HFFc6 (cell line): ENCODE results near the gene COMP. TPM values are rescaled to one million over a fixed set of nuclear protein-coding genes. Genes with fewer than 3 reads are reported as not detected.
A peak's percentile ranks its signal among the peaks of the same experiment; 100 is the strongest.

ENCODE experiments used
- DNase-seq: peaks from one replicate; pipeline ENCODE4 v3.0.0-alpha.2; 2018
- H3K27ac Mint-ChIP-seq: 2 replicates; pipeline ENCODE4 v1.8.0; 2020; ENCODE audit warnings: mild to moderate bottlenecking, mixed read lengths
- H3K27me3 Mint-ChIP-seq: 2 replicates; pipeline ENCODE4 v1.8.0; 2021; ENCODE audit warnings: mild to moderate bottlenecking, moderate library complexity, mixed read lengths; ENCODE audit not compliant: insufficient read depth
- H3K36me3 Mint-ChIP-seq: 2 replicates; pipeline ENCODE4 v1.8.0; 2021; ENCODE audit warnings: low read depth, mixed read lengths
- H3K4me1 Mint-ChIP-seq: 2 replicates; pipeline ENCODE4 v1.8.0; 2020; ENCODE audit warnings: low read depth, mixed read lengths
- H3K4me3 Mint-ChIP-seq: 2 replicates; pipeline ENCODE4 v1.8.0; 2020; ENCODE audit warnings: mild to moderate bottlenecking, moderate library complexity, mixed read lengths
- H3K9me3 Mint-ChIP-seq: 2 replicates; pipeline ENCODE4 v1.8.0; 2020; ENCODE audit warnings: mild to moderate bottlenecking, mixed read lengths
- CTCF ChIP-seq: fragments of 200-600 bp; sonication (generic); IDR thresholded peaks from 2 replicates; pipeline ENCODE4 v1.5.0; 2021; ENCODE audit warnings: antibody characterized with exemption, mild to moderate bottlenecking
- long read RNA-seq: library from polyadenylated mRNA; unstranded; transcript quantifications from one replicate; pipeline ENCODE4 v2.0.0, GENCODE V29; 2019
- total RNA-seq, 6 experiments: library from RNA; stranded (reverse); fragmentation: NEBNext Ultra II Directional; extraction: Animal tissue kit (Norgen Biotek cat#: 25700); gene quantifications; 2 replicates in 1 of 6; 3 replicates in 5 of 6; pipeline ENCODE4 v1.2.3, GENCODE V29; 2021

Gene COMP
- total RNA-seq, result 1 to 10 TPM in 3 of 6 experiments, under 1 TPM in 3; 0.67 to 6.1 (median 0.98) TPM
- long read RNA-seq, transcript COMP-201 (19 exons, 2,461 nt), result major isoform, 11 of 13 reads
- long read RNA-seq, partial matches to known transcripts, result 1 of 13 reads
- long read RNA-seq, other reads (novel, unspliced or antisense), result 0 of 13 reads

- Mint-ChIP-seq H3K27me3 (peaks cover 41% of the 10 kb centered on the region), H3K27ac (no peak within 1 kb of the TSS), H3K9me3 (no peaks in the 10 kb centered on the region), H3K4me1 (peaks cover 12% of the 10 kb centered on the region), H3K36me3 (no peaks in the 10 kb centered on the region), H3K4me3 (peak within 1 kb of the TSS; percentile 79)
- no peak for TF ChIP-seq CTCF
- DNase-seq, result no peak
Measured at GRCh38 chr19:18790566-18791314, at the start of gene COMP. TSS of gene COMP (minus strand) at chr19:18791305. CDS start at chr19:18791269, 36 bp downstream.

GRCh38 chr19:18840288-18841267 is 49.5 kb upstream of the COMP start:
- no peak for DNase-seq
- Mint-ChIP-seq H3K4me1 (peaks cover 79% of the 10 kb centered on the region), H3K27me3 (no peaks in the 10 kb centered on the region; the same call in 1 of the 2 replicates), H3K36me3 (0 out of 2 replicates have a peak, but pooled peaks cover 3% of the 10 kb centered on the region), H3K9me3 (no peaks in the 10 kb centered on the region), H3K4me3 (no peak overlapping the region), H3K27ac (peak overlapping the region; percentile 57; the same call in 1 of the 2 replicates)
- TF ChIP-seq CTCF, result no peak

GRCh38 chr19:18839465-18840287 is 48.6 kb upstream of the COMP start:
- Mint-ChIP-seq H3K4me1 (peaks cover 81% of the 10 kb centered on the region), H3K4me3 (no peak overlapping the region; the same call in 1 of the 2 replicates), H3K27me3 (no peaks in the 10 kb centered on the region; the same call in 1 of the 2 replicates), H3K9me3 (no peaks in the 10 kb centered on the region), H3K36me3 (peaks cover 9% of the 10 kb centered on the region), H3K27ac (peak overlapping the region; percentile 57; the same call in 1 of the 2 replicates)
- DNase-seq, result no peak
- no peak for TF ChIP-seq CTCF

- DNase-seq, result no peak
- Mint-ChIP-seq H3K4me3 (peak overlapping the region; percentile 98), H3K36me3 (peaks cover 28% of the 10 kb centered on the region), H3K9me3 (no peaks in the 10 kb centered on the region), H3K27me3 (no peaks in the 10 kb centered on the region; the same call in 1 of the 2 replicates), H3K27ac (peak overlapping the region; percentile 25), H3K4me1 (peaks cover 60% of the 10 kb centered on the region)
- no peak for TF ChIP-seq CTCF
Measured at GRCh38 chr19:18834644-18834984, 43.5 kb upstream of the COMP start.
